Gastrocnemius medialis (tissue), 4 donors: ENCODE results near the gene WIPF3.

Source experiments
- CTCF ChIP-seq, 5 experiments: fragments of 450-650 bp in 3 of 5; fragments of 200-600 bp in 2 of 5; sonication (generic) in 2 of 5; IDR thresholded peaks in 4 of 5; conservative IDR thresholded peaks in 1 of 5; 1 replicate in 4 of 5; 2 replicates in 1 of 5; pipeline ENCODE4 v1.5.1; 2016 to 2019; ENCODE audit warnings: antibody characterized with exemption in 5 of 5, mild to moderate bottlenecking in 3 of 5, moderate library complexity in 3 of 5
- POLR2A ChIP-seq, 2 donors: fragments of 450-650 bp; IDR thresholded peaks; one replicate each; pipeline ENCODE4 v1.6.1; 2017; ENCODE audit warnings: antibody characterized with exemption in 2 of 2, mild to moderate bottlenecking in 2 of 2, moderate library complexity in 2 of 2

- TF ChIP-seq CTCF (IDR thresholded peaks at IDR 0.05 in 4 of 5, conservative IDR thresholded peaks at IDR 0.05 in 1 of 5) (no peak), POLR2A (IDR thresholded peaks at IDR 0.05) (no peak)
These were observed 67.5 kb downstream of the WIPF3 start for GRCh38 chr7:29873644-29874294.
